Duodenal mucosa (tissue), 2 donors: ENCODE results near the gene ATXN10.

Experiments used
- H3K27ac ChIP-seq: one replicate; pipeline ENCODE4 v1.7.0; 2013; ENCODE audit warnings: low read depth, low read length
- H3K27me3 ChIP-seq, 2 donors: one replicate each; pipeline ENCODE4 v1.7.0; 2013; ENCODE audit warnings: low read length in 2 of 2, control low read depth in 1 of 2; ENCODE audit not compliant: insufficient read depth in 2 of 2, control insufficient read depth in 1 of 2
- H3K36me3 ChIP-seq, 2 donors: one replicate each; pipeline ENCODE4 v1.7.0; 2013; ENCODE audit warnings: low read length in 2 of 2, control low read depth in 1 of 2; ENCODE audit not compliant: insufficient read depth in 2 of 2, control insufficient read depth in 1 of 2
- H3K4me1 ChIP-seq, 2 donors: one replicate each; pipeline ENCODE4 v1.7.0; 2013; ENCODE audit warnings: low read length in 2 of 2, control low read depth in 1 of 2; ENCODE audit not compliant: insufficient read depth in 2 of 2, control insufficient read depth in 1 of 2
- H3K4me3 ChIP-seq, 2 donors: one replicate each; pipeline ENCODE4 v1.7.0; 2013; ENCODE audit warnings: low read length in 2 of 2, low read depth in 1 of 2
- H3K9ac ChIP-seq, 2 donors: one replicate each; pipeline ENCODE4 v1.7.0; 2013; ENCODE audit warnings: low read length in 2 of 2, low read depth in 1 of 2
- H3K9me3 ChIP-seq, 2 donors: one replicate each; pipeline ENCODE4 v1.7.0; 2013; ENCODE audit warnings: low read length in 2 of 2, control low read depth in 1 of 2; ENCODE audit not compliant: control insufficient read depth in 1 of 2

The ATXN10 gene

DNA sequence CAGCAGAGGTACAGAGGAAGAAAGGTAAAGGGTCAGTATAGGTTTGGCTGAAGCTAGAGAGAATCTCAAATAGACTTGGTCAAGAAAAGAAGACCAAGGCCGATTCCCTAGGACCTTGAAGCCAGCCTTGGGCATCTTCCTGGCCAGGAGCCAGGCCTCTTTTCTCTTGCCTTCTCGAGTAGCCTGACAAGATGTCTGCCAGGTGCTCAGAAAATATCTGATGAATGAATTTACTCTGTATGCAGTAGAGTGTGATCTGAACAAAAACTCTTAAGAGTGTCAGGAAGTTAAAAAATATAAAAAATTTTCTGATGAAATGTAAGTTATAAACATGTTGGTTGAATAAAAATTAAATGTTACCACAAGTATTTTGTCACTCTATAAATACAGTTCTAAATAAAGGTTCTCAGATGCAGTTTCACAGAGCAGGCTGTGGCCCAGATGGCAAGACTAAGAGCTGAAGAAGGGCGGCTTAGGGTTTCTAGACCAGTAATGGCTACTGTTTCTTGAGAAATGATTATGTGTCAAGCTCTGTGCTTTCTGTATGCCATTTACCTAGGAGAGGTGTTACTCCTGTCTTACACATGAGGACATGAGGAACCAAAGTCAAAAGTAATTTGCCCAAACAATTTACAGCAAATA lies 98.1 kb downstream of the ATXN10 start:
- H3K4me1 ChIP-seq, result no peaks in the 10 kb centered on the region
- H3K9me3 ChIP-seq, result no peaks in the 10 kb centered on the region
- no peaks in the 10 kb centered on the region for H3K36me3 ChIP-seq
- H3K27me3 ChIP-seq, result no peaks in the 10 kb centered on the region
- no peak overlapping the region for H3K27ac ChIP-seq
- no peak overlapping the region for H3K9ac ChIP-seq
- no peak overlapping the region for H3K4me3 ChIP-seq

DNA sequence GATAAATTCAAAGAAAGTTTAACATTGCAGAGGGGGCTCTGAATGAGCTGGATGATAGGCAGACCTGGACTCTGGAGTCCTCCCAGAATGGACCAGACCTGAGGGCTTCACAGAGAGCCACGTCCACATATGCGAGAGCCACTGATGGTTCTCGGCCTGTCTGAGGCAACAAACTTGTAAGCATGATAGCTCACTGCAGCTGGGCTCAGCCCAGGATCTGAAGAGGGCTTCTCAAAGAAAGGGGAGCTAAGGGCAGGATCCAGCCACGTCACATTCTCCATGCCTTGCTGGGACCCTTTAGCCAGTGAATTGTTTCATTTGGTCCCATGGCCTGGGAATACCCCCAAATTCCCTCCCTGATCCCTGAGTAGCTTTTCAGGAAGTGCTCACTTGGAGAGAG lies 98.9 kb downstream of the ATXN10 start:
- no peaks in the 10 kb centered on the region for H3K4me1 ChIP-seq
- H3K9ac ChIP-seq, result no peak overlapping the region
- H3K27ac ChIP-seq, result no peak overlapping the region
- no peak overlapping the region for H3K4me3 ChIP-seq
- H3K9me3 ChIP-seq, result no peaks in the 10 kb centered on the region
- no peaks in the 10 kb centered on the region for H3K27me3 ChIP-seq
- no peaks in the 10 kb centered on the region for H3K36me3 ChIP-seq

DNA sequence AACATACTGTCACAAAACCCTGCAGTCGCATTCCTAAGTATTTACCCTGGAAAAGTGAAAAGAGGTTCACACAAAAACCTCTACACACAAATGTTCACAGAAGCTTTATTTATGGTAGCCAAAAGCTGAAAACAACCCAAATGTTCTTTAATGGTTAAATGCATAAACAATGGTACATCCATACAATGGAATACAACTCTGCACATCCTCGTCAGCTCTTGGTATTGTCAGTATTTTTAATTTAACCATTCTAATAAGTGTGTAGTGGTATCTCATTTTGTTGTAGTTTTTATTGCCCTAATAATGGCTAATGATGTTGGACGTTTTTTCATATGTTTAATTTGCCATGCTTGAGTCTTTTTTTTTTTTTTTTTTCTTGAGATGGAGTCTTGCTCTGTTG lies 99.4 kb downstream of the ATXN10 start:
- Histone ChIP-seq H3K27ac (no peak overlapping the region), H3K4me1 (no peaks in the 10 kb centered on the region), H3K9ac (no peak overlapping the region), H3K36me3 (no peaks in the 10 kb centered on the region), H3K27me3 (no peaks in the 10 kb centered on the region), H3K9me3 (no peaks in the 10 kb centered on the region), H3K4me3 (no peak overlapping the region)

DNA sequence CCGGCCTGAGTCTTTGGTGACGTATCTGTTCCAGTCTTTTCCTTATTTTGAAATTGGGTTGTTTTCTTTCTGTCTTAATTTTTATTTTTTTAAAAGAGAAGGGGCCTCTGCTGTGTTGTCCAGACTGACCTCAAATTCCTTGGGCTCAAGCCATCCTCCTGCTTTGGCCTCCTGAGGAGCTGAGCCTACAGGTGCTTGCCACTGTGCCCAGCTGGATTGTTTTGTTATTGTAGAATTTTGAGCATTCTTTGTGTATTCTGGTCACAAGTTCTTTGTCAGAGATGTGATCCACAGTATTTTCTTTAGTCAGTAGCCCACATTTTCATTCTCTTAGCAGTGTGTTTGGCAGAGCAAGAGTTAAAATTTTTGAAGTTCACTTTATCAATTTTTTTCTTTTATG lies 100.1 kb downstream of the ATXN10 start:
- Histone ChIP-seq H3K27ac (no peak overlapping the region), H3K36me3 (no peaks in the 10 kb centered on the region), H3K4me1 (no peaks in the 10 kb centered on the region), H3K9ac (no peak overlapping the region), H3K27me3 (no peaks in the 10 kb centered on the region), H3K9me3 (no peaks in the 10 kb centered on the region), H3K4me3 (no peak overlapping the region)

DNA sequence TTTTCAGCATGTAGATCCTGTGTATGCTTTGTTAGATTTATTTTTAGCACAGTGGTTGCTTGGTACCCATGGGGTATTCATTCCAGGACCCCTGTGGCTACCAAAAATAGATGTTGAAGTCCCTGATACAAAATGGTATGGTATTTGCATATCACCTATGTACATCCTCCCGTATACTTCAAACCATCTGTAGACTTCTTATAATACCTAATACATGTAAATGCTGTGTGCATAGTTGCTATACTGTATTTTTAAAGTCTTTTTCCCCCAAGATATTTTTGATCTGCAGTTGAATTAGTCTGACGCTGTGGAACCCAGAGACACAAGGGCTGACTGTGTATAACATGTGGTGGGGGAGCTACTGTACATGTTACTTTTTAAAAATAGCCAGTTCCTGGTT lies 101.1 kb downstream of the ATXN10 start:
- Histone ChIP-seq H3K4me3 (no peak overlapping the region), H3K27me3 (no peaks in the 10 kb centered on the region), H3K9ac (no peak overlapping the region), H3K27ac (no peak overlapping the region), H3K36me3 (no peaks in the 10 kb centered on the region), H3K4me1 (no peaks in the 10 kb centered on the region), H3K9me3 (no peaks in the 10 kb centered on the region)

DNA sequence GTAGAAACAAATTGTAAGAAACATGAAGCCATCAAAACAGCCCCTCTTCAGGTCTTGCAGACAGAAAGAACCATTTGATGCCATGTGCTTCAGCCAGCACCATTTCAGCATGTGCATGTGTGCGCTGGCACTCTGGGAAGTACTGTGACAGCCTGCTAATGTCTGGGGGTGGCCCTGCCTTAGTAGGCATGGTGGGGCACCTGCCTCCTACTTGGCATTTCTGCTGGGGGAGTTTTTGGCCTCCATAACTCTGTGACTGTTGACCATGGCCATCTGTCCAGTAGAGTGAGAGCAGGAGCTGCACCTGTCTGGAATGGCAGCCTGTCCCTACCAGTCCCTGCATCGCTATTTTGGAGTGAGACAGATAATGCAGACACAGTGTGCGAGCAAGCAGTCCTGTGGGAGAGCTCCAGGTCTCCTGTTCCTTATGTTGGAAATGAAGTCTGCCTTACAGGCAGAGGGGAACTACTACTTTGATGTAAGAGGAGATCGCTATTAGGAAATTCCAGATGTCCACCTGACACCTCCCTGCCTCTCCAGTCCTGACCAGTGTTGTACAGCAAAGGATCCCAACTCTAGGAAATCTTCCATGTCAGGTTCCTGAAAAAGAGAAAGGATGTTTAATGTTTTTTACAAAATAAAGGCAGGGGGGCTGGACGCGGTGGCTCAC lies 102.5 kb downstream of the ATXN10 start:
- Histone ChIP-seq H3K27me3 (no peaks in the 10 kb centered on the region), H3K4me1 (no peaks in the 10 kb centered on the region), H3K9ac (no peak overlapping the region), H3K4me3 (no peak overlapping the region), H3K9me3 (no peaks in the 10 kb centered on the region), H3K27ac (no peak overlapping the region), H3K36me3 (no peaks in the 10 kb centered on the region)

DNA sequence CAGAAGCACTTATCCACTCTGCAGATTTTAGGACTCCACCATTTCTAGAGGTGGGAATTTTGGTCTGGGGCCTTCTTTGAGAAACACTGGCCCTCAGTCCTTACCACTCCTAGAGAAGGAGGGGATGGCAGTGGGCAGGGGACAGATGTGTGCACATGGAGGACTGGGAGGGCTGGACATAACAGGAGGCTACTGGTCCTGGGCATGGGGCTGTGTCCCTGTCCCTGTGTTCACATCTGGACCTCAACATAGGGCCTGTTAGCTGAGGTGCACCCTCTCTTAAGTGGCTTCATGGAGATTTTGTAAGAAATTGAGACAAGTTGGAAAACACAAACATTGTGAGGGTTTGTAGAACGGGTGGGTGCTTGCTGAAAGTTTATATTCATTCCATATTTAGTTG lies 103.4 kb downstream of the ATXN10 start:
- H3K9ac ChIP-seq, result no peak overlapping the region
- H3K4me1 ChIP-seq, result no peaks in the 10 kb centered on the region
- H3K9me3 ChIP-seq, result no peaks in the 10 kb centered on the region
- H3K27me3 ChIP-seq, result no peaks in the 10 kb centered on the region
- H3K4me3 ChIP-seq, result no peak overlapping the region
- H3K36me3 ChIP-seq, result no peaks in the 10 kb centered on the region
- no peak overlapping the region for H3K27ac ChIP-seq

DNA sequence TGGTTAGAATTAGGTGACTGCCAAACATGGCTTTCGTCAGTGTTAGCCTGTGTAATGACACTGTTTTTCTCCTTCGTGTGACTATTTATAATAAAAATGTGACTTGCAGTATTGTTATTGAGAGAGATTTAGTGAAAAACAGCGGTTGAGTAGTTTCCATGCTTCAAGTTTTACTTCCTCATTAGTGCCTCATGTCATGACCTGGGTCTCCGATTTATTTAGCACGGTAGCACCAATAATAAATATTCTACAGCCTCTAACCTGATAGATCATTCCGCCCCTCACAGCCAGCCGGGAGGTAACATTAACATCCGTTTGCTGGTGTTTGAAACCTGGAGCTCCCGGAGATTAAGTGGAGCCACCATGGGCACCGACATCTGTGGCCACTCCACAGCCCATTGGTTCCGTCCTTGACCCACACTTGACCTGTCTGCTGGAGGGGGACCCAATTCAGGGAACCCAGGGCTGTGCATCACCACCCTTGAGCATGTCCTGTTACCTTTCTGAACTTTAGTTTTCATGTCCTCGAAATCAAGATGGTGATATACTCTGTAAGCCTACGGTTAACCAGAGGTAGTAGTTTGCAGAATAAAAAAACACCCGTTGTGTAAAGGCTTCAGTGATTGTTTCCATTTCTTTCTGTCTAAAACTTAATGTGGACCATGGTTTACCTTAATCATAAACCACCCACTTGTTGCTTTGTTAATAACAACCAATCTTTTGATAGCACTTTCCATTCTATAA lies 104.1 kb downstream of the ATXN10 start:
- no peak overlapping the region for H3K9ac ChIP-seq
- no peaks in the 10 kb centered on the region for H3K9me3 ChIP-seq
- H3K4me3 ChIP-seq, result no peak overlapping the region
- no peak overlapping the region for H3K27ac ChIP-seq
- H3K4me1 ChIP-seq, result no peaks in the 10 kb centered on the region
- H3K36me3 ChIP-seq, result no peaks in the 10 kb centered on the region
- H3K27me3 ChIP-seq, result no peaks in the 10 kb centered on the region

DNA sequence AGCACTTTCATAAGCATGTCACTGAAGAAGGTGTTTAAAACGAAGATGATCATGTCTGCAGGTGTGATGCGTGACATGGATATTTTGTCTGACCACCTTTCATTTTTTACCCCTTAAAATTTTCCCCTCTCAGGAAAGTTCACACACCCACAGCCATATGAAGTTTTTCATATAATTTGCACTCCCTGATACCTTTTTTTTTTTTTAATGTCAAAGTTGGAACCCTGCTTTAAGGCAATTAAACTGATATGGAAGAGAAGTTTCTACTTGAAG lies 104.6 kb downstream of the ATXN10 start:
- Histone ChIP-seq H3K36me3 (no peaks in the 10 kb centered on the region), H3K4me1 (no peaks in the 10 kb centered on the region), H3K4me3 (no peak overlapping the region), H3K9ac (no peak overlapping the region), H3K27ac (no peak overlapping the region), H3K27me3 (no peaks in the 10 kb centered on the region), H3K9me3 (no peaks in the 10 kb centered on the region)

DNA sequence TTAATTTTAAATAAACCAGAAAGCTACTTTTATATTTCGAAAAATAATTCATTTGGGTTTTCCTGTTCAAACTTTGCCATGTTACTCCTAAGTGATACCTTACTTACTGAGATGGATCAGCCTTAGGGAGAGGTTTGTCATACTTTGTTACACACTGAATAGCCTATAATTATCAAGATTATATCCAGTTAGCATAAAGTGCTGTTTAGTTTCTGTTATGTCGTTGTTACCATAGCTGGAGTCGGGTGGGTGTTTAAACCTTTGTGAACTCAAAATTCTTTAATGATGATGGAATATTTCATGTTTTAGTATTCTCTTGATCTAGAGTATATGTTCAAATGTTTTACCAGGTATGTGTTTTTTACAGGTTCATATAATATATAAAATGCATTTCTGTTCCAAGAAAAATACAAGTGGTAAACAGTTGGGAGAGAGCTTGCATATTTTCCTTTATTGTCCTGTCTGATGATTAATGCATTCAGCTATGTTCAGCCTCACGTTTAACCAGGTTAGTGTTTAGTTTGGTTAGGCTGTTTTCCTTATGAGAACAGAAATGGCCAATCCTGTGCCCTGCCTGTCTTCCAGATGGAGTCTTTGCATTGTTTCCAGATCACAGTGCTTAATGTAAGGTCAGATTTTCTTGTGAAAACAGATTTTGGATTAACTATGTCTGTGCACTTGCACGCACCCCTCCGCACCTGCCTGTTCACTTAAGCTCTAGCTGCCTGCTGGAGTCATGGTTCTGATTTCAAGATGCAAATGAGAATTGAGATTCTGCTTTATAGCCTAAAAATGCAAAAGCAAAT lies 105.6 kb downstream of the ATXN10 start:
- H3K9me3 ChIP-seq, result no peaks in the 10 kb centered on the region
- no peaks in the 10 kb centered on the region for H3K4me1 ChIP-seq
- no peak overlapping the region for H3K27ac ChIP-seq
- no peak overlapping the region for H3K4me3 ChIP-seq
- no peaks in the 10 kb centered on the region for H3K36me3 ChIP-seq
- H3K9ac ChIP-seq, result no peak overlapping the region
- no peaks in the 10 kb centered on the region for H3K27me3 ChIP-seq
